B cell (primary cell): ENCODE data around the gene TNPO3.

Experiments used
- CTCF ChIP-seq: fragments of 200-600 bp; IDR thresholded peaks from one replicate; pipeline ENCODE4 v1.8.0; 2022; ENCODE audit warnings: antibody characterized with exemption, mild to moderate bottlenecking
- EZH2 ChIP-seq: IDR thresholded peaks from 2 replicates; pipeline ENCODE4 v1.6.1; 2012; ENCODE audit warnings: borderline replicate concordance, low read depth, mild to moderate bottlenecking, moderate library complexity, low read length; ENCODE audit not compliant: insufficient read depth, poor library complexity, severe bottlenecking

DNA sequence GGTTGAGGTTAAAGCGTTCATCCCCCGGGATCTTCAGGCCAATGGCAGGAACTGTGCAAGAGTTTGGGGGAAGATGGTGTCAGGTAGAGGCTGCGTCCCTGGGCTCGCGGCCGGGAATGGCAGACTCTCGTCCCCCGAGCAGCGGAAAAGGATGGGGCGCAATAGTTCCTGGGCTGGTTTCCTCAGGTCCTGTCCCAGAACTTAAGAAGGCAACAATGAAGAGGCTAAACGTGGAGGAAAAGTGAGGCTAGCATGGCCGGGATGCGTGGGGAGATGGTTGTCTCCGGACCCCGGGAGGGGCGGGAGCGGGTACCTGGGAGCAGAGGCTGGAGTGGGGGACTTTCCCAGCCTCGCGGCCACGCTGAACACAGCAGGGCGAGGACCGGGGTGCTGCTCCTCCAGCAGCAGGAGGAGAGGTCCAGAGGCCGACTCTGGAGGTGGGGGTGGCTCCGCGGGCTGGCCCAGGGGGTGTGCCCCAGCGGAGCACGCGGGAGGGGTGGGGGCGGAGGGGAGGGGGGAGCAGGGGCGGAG, 116.3 kb downstream of the TNPO3 start:
- TF ChIP-seq CTCF: no peak
- TF ChIP-seq EZH2: no peak
